Glomerular visceral epithelial cell (primary cell): ENCODE results near the gene USP22.

ENCODE experiments used
- DNase-seq: peaks from one replicate; pipeline ENCODE4 v3.0.0-alpha.2; 2016; ENCODE audit errors: extremely low spot score

The USP22 gene

DNA sequence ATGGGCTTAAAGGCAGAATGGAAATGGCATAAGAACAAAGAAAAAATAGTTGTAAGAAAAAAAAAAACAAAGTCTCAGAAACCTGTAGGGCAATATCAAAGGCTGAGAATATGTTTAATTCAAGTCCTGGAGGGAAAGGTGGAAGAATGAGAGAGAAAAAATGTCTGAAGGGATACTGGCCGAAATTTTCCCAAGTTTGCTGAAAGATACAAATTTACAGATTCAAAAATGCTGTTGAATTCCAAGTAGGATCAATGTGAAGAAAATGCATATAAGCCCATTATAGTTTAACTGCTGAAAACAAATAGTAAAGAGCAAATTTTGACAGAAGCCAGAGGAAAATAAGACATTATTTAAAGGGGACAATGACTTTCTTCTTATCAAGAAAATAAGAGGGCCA is 6.6 kb upstream of the USP22 start:
- DNase-seq, result no peak

DNA sequence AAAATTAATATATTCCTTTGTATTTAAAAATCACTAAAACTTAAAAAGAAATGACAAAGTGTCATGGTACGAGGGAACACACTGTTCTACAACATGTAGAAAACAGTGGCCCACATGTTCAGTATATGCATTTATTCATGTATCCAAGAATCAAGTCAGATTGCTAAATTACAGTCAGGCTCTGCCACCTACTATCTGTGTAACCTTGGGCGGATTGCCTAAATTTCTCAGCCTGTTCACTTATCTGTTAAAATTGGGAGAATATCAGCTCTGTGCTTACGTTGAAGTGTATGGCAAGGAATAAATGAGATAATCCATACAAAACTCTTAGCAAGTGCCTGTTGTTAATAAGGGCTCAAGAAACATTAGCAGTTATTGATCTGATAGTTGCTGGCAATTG is 3.4 kb upstream of the USP22 start:
- DNase-seq, result no peak

DNA sequence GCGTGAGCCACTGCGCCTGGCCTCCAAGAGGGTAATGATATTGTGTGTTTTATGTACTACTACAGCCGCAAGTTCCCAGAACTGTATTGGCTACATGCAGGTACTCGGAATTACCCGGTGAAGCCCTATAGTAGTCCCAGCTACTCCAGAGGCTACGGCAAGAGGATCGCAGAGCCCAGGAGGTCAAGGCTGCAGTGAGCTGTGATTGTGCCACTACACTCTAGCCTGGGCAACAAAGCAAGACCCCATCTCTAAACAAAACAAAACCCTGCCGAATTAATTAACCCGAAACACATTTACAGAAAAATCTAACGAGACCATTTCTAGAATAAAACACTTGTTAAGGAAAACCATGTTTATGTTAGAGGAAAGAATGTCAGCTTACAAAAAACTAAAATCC is 2.2 kb upstream of the USP22 start:
- no peak for DNase-seq

DNA sequence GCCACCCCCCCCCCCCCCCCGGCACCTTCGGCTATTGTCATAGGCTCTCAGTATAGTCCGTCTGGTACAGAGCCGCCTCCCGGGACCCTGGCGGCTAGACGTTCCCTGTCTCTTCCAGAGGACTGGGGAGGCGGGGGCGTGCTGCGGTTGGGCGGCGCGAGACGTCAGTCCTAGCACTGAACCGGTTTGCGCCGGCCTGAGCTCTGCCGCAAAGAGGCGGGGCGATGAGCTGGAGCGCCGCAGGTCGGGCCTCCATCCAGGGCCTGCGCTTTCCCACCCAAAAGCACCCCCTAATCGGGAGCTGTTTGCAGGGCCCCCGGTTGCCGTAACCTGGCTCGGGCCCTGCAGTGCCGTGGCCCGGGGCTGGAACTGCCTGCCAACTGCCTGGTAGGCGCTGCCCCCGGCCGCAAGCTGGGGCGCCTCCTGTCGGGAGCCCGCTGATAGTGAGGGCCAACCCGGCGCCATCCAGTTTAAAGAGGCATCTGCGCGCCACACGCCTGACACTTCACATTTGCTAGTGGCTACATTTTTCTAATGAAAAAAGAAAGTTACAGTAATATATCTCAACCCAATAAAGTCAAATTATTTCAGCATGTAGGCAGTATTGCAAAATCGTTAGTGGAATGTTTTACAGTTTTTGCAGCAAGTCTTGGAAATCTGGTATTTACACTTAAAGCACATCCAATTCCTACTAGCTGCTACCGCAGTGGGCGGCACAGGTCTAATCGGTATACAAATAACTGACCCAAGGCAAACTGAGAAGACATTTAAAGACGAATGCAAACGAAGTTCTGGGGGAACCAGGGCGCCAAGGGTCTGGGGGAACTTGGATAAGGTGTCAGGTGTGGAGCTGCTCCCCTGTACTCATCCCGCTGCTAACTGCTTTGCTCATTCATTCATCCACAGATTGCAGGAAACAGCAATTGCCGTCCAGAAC is 753 bp upstream of the USP22 start:
- DNase-seq, result no peak

DNA sequence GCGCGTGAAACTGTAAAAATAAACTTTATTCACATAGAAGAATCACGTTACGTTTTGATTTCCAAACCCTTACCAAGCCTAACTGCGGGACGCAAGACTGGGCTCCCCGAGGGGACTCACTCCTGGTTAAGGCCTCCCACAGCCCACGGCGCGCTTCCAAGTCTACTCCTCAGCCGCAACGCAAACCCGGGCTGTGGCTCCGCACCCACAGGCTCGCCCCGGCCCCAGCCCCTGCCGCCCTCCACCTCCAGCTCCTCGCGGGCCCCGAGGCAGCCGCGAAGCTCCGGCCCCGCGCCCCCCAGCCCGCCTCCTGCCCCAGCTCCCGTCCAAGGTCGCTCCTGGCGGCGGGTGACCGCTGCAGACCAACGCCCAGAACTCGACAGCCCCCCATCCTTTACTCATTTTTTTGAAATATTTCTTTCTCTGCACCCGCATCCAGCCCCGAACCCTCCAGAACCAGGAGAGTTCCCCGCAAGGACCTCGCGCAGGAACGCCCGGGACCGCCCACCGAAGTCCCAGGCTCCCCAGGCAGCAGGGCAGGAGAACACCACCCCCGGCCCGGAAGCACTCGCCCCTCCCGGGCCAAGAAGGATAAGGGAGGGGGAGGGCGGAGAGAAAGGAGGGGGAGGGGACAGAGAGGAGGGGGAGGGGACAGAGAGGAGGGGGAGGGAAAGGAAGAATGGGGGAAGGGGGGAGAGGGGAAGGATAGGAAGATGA is 912 bp downstream of the USP22 start:
- peak; percentile 86 for DNase-seq

DNA sequence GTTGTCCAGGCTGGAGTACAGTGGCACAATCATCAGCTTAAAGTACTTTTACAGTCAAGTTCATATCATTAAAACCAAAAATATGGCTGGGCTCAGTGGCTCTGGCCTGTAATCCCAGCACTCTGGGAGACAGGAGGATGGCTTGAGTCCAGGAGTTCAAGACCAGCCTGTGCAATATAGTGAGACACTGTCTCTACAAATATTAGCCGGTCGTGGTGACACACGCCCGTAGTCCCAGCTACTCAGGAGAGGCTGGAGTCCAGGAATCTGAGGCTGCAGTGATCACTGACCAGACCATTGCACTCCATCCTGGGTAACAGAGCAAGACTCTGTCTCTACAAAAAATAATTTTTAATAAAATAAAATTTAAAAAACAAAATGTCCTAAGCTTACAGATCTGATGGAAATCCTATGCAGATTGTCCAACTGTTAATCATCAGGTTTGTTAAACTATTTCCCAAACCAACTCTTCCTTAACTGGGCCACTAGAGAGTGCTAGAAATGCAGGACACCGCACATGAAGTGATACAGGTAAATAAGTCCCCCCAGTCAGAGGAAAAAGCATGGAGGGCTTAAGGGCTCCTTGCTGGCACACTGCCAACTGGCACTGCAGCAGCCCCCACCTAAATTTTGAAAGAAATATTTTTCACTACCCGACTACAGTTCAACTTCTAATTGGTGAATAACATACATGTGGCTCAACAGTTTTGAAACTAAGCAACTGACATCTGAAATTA is 2.8 kb downstream of the USP22 start:
- DNase-seq, result peak; percentile 74

DNA sequence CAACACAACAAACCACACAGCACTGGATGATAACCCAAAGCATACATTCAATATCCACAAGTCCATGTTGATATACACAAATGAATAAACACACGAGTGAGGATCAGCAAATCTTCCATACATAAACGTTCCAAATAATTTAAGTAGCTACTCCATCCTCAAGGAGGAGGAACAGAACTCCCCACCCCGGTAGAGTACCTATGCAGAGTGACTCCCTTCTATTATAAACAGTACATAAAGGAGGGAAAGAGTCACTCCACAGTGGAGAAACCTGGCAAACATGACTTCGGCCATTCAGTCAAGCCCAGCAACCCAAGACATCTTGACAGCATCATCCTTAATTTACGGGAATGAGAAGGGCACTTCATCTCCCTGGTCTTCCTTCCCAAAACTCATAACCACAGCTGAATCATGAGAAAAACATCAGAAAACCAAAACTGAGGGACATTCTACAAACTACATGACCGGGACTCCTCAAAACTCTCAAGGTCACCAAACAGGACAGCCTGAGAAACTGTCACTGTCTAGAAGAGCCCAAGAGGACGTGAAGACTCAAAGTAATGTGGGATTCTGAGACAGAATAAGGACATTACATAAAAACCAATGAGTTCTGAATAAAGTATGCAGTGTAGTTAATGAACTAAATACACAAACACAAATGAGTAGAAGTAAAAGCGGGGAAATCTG is 5.6 kb downstream of the USP22 start:
- no peak for DNase-seq

DNA sequence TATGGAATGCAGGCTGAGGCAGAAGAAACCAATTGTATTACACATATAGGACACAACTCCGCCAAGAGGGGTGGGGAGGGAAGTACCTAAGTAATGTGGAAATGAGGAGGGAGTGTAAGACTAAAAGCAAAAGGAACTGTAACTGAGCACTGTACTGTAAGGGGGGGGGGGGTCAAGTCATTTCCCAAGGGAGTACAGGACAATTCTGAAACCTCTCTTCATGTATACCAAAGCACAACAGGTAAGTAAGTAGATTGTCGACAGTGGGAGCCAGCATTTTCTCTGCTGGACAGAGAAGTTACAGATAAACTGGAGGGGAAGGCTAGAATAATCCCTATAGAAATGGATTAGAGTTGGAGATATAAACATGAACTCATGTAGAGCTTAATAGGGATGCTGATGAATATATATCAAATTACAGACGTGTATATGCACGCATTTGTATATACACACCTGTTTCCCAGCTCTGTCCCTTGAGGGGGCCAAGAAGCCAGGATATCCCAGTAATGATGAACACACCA is 6.4 kb downstream of the USP22 start:
- no peak for DNase-seq

DNA sequence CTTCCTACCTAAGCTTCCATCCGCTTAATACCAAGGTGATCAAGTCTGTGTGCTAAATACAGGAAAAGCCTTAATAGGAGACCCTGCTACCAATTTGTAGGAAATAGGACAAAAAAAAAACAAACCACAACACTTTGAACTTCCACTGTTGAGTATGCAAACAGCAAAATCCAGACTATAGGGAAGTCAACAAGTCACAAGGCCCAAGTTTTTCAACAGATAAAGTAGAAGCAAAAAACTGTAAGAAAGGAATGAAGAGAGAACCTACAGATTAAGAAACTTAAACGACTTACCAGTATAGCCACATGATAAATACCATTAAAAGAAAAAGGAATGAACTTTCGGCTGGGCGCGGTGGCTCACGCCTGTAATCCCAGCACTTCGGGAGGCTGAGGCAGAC is 7.4 kb downstream of the USP22 start:
- DNase-seq, result no peak

DNA sequence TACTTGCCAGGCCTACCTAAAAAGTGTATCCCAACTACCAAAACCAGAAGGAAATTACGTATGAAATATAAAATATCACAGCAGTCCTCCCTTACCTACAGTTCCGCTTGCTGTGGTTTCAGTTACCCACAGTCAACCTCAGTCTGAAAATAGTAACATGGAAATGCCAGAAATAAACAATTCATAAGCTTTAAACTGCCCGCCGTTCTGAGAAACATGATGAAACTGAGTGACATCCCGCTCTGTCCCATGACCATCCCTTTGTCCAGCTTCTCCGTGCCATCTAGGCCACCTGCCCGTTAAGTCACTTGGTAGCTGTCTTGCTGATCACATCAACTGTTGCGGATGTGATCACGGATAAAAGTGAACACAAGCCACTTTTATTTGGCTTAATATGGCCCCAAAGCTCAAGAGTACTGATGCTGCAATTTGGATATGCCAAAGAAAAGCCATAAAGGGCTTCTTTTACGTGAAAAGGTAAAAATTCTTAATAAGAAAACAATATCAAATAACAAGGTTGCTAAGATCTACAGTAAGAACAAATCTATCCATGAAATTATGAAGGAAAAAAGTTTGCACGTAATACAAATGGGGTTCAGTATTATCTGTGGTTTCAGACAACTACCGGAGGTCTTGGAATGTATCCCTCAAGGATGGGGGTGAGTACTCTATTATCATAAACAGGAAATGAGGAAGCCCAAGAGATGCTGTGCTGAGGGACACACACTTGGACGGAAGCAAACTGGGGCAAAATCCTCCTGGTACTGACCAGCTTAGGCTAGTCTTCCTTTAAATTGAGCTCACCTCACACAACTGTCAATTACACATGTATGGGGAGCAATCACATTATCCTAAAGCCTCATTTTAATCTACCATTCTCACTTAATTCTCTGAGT is 8.2 kb downstream of the USP22 start:
- DNase-seq, result no peak

DNA sequence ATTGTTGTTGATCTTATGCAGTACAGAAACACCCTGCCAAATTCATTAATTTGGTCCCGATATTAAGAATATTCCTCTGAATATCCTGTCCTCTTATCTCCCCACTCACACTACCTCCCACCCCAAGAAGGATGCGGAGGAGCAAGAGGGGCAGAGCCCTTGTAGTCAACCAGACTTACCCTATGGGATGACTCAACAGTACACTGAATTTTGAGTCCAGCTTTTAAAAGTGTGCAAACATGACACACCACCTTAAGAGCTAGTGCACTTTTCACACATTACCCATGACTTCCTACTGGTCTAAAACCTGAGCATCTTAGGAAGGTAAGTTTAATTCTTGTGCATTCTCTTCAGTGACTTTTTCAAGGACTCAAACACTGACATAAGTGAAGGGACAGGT is 9.5 kb downstream of the USP22 start:
- no peak for DNase-seq

DNA sequence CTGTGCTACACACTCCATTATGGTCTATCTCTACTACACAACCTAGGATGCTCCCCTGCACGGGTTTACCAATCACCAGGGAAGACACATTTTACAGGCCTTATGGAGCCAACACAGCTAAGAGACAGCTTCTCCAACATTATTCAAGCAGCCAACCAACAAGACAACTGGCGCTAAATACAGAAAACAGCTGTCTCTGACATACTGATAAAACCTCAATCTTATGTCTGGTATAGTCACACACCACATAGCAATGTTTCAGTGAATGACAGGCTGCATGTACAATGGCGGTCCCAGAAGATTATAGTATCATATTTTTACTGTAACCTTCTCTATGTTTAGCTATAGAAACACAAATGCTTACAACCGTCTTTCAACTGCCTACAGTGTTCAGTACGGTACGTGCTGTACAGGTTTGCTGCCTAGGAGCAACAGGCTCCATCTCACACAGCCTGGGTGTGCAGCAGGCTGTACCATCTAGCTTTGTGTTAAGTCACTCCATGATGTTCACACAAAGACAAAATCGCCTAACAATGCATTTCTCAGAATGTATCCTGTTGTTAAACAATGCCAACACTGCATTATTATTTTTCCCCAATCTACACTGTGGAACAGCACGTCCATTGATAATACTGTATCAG is 10.9 kb downstream of the USP22 start:
- DNase-seq, result no peak

DNA sequence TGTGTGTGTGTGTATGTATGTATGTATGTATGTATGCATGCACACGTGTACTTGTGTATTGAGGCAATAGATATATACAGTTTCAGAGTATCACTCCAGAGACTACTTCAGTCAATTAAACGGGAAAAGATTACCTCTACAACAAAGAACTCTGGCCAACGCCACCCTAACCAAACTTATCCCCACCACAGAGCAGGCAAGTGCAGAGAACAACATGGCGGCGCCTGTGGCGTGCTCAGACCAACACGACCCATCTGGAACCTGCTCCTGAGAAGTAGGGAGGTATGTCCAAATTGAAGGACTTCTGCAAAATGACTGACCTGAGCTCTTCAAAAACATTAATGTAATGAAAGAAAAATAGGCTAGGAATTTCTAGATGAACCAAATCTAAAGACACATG is 12.4 kb downstream of the USP22 start:
- DNase-seq, result no peak

DNA sequence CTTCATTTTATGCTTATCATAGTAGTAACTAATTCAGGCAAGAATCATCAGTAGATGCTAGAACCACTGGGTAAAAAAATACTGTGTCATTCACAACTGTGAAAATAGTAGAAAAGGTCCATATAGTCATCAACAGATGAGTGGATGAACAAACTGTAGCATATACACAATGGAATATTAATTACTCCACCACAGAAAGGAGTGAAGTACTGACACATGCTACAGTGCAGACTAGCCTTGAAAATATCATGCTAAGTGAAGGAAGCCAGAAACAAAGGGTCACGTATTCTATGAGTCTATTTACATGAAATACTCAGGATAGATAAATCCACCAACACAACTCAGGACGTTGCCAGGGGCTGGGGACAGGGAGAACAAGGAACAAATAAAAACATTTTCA is 13.3 kb downstream of the USP22 start:
- no peak for DNase-seq

DNA sequence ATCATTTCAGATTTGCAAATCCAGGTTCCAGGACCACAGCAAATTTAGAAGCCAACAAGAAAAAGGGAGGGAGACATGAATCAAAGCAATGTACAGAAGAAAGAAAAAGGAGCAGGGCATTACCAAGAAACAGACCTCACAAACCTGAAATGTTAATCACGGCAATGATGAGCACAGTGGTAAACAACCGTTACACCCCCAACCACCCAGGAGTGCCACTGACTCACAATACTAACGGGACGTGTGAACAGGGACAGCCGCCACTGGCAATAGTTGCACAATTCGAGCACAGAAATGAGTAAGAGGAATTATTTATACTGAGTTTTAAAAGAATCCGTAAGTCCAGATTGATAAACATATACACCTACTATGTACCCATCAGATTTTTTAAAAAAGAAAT is 13.8 kb downstream of the USP22 start:
- peak; percentile 30 for DNase-seq

DNA sequence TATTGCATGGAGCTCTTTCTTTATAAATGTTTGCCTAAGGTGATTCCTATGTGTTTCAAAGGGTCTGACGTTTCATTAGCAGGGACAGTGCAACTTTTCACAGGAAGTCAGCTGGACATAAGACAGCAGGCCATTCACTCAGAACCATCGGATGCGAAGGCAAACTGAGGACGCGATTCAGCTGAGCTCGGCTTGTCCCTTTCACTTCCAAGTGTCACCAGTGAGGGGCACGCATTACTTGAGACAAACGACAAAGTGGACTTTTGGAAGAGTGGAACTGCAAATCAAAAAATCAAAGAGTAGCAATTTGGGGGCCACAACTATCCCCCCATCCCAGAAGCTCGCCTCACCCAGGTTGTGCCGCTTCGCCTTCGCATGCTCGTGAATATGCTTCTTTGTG is 14.6 kb downstream of the USP22 start:
- DNase-seq, result no peak

DNA sequence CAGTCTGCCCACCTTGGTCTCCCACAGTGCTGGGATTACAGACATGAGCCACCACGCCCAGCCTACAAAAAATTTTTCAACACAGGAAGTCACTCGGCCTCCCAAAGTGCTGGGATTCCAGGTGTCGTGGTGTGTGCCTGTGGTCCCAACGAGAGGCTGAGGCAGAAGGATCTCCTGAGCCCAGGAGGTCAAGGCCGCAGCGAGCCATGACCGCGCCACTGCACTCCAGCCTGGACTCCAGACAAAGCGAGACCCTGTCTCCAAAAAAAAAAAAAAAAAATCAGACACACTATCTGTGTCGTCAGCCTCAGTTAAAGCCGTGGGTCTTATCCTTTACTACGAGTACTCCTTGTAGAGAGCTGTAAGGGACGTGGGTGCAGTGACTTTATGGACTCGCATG is 15.8 kb downstream of the USP22 start:
- no peak for DNase-seq

DNA sequence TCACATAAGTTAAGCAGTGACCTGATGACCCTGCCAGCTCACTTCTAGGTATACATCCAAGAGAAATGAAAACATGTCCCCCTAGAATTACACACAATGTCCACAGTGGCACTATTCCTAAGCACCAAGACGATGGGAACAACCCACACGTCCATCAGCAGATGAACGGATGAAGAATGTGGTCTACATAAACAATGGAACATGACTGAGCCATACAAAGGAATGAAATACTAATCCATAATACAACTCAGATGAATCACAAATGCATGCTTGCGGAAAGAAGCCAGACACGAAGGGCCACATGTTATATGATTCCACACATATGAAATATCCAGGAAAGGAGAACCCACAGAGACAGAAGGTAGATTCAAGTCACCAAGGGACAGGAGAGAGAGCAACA is 17.4 kb downstream of the USP22 start:
- DNase-seq, result no peak

DNA sequence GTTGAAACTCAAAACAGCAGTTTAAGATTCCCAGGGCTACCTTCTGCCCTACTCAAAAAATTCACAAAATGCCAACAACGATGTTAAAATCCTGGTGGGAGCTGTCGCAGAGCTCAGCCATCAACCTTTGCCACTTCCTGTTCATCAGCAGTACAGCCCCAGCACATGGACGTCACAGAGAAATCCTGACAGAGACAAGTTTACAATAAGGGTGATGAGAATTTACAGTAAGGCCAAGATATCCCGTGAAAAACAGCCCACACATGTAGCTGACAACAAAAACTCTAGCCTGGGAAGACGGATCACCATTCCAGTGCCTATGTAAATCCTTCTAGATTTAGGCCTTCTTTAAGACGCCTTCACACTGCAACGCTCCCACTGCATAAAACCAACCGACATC is 18.8 kb downstream of the USP22 start:
- DNase-seq, result no peak

DNA sequence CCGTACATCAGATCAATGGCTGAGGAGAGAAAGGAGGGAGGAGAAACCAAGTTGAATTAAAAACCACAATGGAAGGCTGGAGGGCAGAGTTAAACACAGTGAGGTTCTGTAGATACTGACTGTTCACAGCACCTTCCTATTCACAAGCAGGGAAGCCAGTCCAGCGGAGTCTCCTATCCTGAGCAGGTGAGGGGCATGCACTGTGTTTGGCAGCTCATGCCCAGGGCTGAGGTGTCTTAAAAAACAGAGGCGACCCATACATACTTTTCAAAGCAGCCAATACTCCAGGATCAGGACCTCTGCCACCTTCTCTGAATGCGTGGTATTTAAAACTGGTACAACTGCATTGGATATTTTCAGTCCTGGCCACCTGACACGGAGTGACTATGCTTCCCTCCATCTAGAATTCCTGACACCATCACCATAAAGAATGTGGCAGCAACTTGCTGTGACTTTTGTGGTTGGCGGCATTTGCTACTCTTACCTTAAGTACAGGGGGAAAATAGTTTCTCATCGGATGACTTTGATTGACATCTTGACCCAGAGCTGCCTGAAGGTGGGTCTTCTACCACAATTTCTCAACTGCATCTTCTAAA is 21.5 kb downstream of the USP22 start:
- DNase-seq, result no peak
